Hematopoietic multipotent progenitor cell treated with erythropoietin and hydrocortisone succinate and interleukin-3 and kit ligand, for 4 days (in vitro differentiated cells): ENCODE results near the gene USH2A.

Source experiments
- DNase-seq: peaks from one replicate; pipeline ENCODE4 v3.0.0-alpha.2; 2015

The USH2A gene

GRCh38 chr1:215765833-215766232 lies 657.4 kb downstream of the USH2A start:
- no peak for DNase-seq

- DNase-seq, result no peak
These were observed 661.8 kb downstream of the USH2A start for GRCh38 chr1:215761446-215761845.

- DNase-seq, result no peak
These were observed 669.1 kb downstream of the USH2A start for GRCh38 chr1:215754112-215754511.

GRCh38 chr1:215749414-215749813 lies 673.8 kb downstream of the USH2A start:
- no peak for DNase-seq

GRCh38 chr1:215748431-215748830 lies 674.8 kb downstream of the USH2A start:
- DNase-seq, result no peak

GRCh38 chr1:215744419-215744818 lies 678.8 kb downstream of the USH2A start:
- no peak for DNase-seq

- no peak for DNase-seq
These were observed 684.2 kb downstream of the USH2A start for GRCh38 chr1:215739025-215739424.

- no peak for DNase-seq
These were observed 691.5 kb downstream of the USH2A start for GRCh38 chr1:215731699-215732098.

GRCh38 chr1:215730600-215730999 lies 692.6 kb downstream of the USH2A start:
- no peak for DNase-seq

- no peak for DNase-seq
These were observed 695.1 kb downstream of the USH2A start for GRCh38 chr1:215728169-215728568.

- no peak for DNase-seq
These were observed 703.1 kb downstream of the USH2A start for GRCh38 chr1:215720126-215720525.

- DNase-seq, result no peak
These were observed 703.7 kb downstream of the USH2A start for GRCh38 chr1:215719552-215719951.

- no peak for DNase-seq
These were observed 704.5 kb downstream of the USH2A start for GRCh38 chr1:215718575-215719287.

- no peak for DNase-seq
These were observed 705.4 kb downstream of the USH2A start for GRCh38 chr1:215717677-215718426.

GRCh38 chr1:215710899-215711225 lies 712.4 kb downstream of the USH2A start:
- DNase-seq, result no peak

- peak; percentile 83 for DNase-seq
These were observed 713.0 kb downstream of the USH2A start for GRCh38 chr1:215710036-215710898.

- DNase-seq, result peak; percentile 15
These were observed 719.0 kb downstream of the USH2A start for GRCh38 chr1:215704089-215704860.

- DNase-seq, result no peak
These were observed 741.0 kb downstream of the USH2A start for GRCh38 chr1:215682232-215682631.

- DNase-seq, result no peak
These were observed 742.2 kb downstream of the USH2A start for GRCh38 chr1:215681041-215681440.

- DNase-seq, result no peak
These were observed 744.0 kb downstream of the USH2A start for GRCh38 chr1:215679231-215679630.

GRCh38 chr1:215677112-215677511 lies 746.1 kb downstream of the USH2A start:
- DNase-seq, result no peak

GRCh38 chr1:215673943-215674342 lies 749.3 kb downstream of the USH2A start:
- no peak for DNase-seq

- no peak for DNase-seq
These were observed 750.8 kb downstream of the USH2A start for GRCh38 chr1:215672482-215672881.
